AG04450 (cell line): ENCODE measurements around the gene RNF220. TPM values are rescaled to one million over a fixed set of nuclear protein-coding genes. Genes with fewer than 3 reads are reported as not detected.

Experiments
- CTCF ChIA-PET: fragments of 300-600, 350-600 bp; formaldehyde crosslinking; extraction: SDS; loops from one replicate; lab custom pipeline; 2022; ENCODE audit warnings: antibody characterized with exemption, inconsistent platforms; lab: Charles Lee
- POLR2A ChIA-PET: fragments of 350-600 bp; formaldehyde crosslinking; extraction: SDS; loops from one replicate; lab custom pipeline; 2021; ENCODE audit warnings: antibody characterized with exemption, inconsistent platforms; lab: Yijun Ruan, JAX
- DNase-seq: peaks from one replicate; pipeline ENCODE4 v3.0.0-alpha.2; 2011; ENCODE audit warnings: low read depth, low spot score
- H3K27ac ChIP-seq: one replicate; pipeline ENCODE4 v1.5.1; 2012; ENCODE audit warnings: low read depth, low read length, control low read depth
- H3K27me3 ChIP-seq: one replicate; pipeline ENCODE4 v1.6.0; 2012; ENCODE audit warnings: low read length; ENCODE audit not compliant: control insufficient read depth, insufficient read depth
- H3K4me3 ChIP-seq: 2 replicates; pipeline ENCODE4 v1.5.1; 2011; ENCODE audit warnings: mild to moderate bottlenecking, low read depth, low read length, control low read depth
- H3K9me3 ChIP-seq: 2 replicates; pipeline ENCODE4 v1.5.1; 2012; ENCODE audit warnings: low read length; ENCODE audit not compliant: control insufficient read depth, insufficient read depth
- CTCF ChIP-seq: IDR thresholded peaks from 2 replicates; pipeline ENCODE4 v1.5.1; 2011; ENCODE audit warnings: low read depth, low read length, control low read depth, inconsistent platforms
- polyA plus RNA-seq: library from polyadenylated mRNA; depleted of rRNA; stranded (reverse); fragments of >200 nt; gene quantifications from 2 replicates; pipeline ENCODE4 v1.2.3, GENCODE V29; 2011

RNF220 gene
- polyA plus RNA-seq, 1 experiment, result 46.4 TPM

GRCh38 chr1:44453798-44454349 lies 48.8 kb downstream of the RNF220 start:
- Histone ChIP-seq H3K27ac (no peak overlapping the region), H3K4me3 (no peak overlapping the region), H3K9me3 (no peaks in the 10 kb centered on the region), H3K27me3 (peaks cover 13% of the 10 kb centered on the region)
- TF ChIP-seq CTCF, result no peak
- DNase-seq, result no peak
- POLR2A ChIA-PET, result no interaction called here
- CTCF ChIA-PET, result no interaction called here

DNA sequence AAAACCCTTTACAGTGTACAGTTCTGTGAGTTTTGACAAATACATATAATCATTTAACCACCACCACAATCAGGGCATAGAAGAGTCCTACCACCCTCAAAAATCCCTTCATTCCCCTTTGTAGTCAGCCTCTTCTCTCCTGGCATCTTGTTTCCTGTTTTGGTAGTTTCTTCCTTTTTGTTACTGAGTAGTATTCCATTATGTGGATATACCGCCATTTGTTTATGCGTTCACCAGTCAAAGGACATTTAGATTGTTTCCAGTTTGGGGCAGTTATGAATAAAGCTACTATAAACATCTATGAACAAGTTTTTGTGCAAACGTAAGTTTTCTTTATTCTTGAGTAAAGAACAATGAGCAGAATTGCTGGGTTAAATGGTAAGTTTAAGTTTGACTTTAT lies 49.6 kb downstream of the RNF220 start:
- Histone ChIP-seq H3K27ac (no peak overlapping the region), H3K27me3 (peaks cover 13% of the 10 kb centered on the region), H3K4me3 (no peak overlapping the region), H3K9me3 (no peaks in the 10 kb centered on the region)
- TF ChIP-seq CTCF, result no peak
- ChIA-PET POLR2A (no interaction called here), CTCF (interaction anchor here (0.6 kb wide), 1 partner anchor 115 kb away, joined by 4 read pairs; no protein-coding TSS in a partner anchor)
- no peak for DNase-seq

GRCh38 chr1:44460107-44460882 lies 55.2 kb downstream of the RNF220 start:
- DNase-seq, result no peak
- TF ChIP-seq CTCF, result no peak

DNA sequence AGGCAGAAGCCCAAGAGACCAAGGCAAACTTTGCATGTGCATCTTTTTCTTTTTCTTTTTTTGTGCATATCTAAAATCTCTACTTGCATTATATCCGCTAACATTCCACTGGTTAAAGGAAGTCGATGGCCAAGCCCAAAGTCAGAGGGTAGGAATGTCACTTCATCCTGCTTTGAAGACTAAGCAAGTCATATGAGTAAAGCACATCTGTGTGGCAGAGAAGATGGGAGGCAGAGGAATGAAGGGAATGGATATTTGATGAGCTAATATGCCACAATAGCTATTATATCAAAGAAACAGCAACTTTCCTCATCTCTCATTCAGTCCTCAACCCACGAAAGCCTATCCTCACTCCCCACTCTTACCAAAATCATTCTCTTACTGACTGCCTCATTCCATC lies 59.3 kb downstream of the RNF220 start:
- Histone ChIP-seq H3K9me3 (no peaks in the 10 kb centered on the region), H3K27ac (no peak overlapping the region), H3K27me3 (peaks cover 16% of the 10 kb centered on the region), H3K4me3 (no peak overlapping the region)
- ChIA-PET POLR2A (no interaction called here), CTCF (no interaction called here)
- DNase-seq, result no peak
- no peak for TF ChIP-seq CTCF

More at GRCh38 chr1:44460107-44460882, 55.2 kb downstream of the RNF220 start:
- POLR2A ChIA-PET, result no interaction called here
- Histone ChIP-seq H3K4me3 (no peak overlapping the region), H3K9me3 (no peaks in the 10 kb centered on the region), H3K27ac (no peak overlapping the region), H3K27me3 (peaks cover 29% of the 10 kb centered on the region)
- CTCF ChIA-PET, result no interaction called here

GRCh38 chr1:44467566-44467965 lies 62.5 kb downstream of the RNF220 start:
- POLR2A ChIA-PET, result no interaction called here
- TF ChIP-seq CTCF, result no peak
- peaks cover 5% of the 10 kb centered on the region for H3K27me3 ChIP-seq
- H3K27ac ChIP-seq, result no peak overlapping the region
- H3K9me3 ChIP-seq, result no peaks in the 10 kb centered on the region
- no peak overlapping the region for H3K4me3 ChIP-seq
- no peak for DNase-seq
- CTCF ChIA-PET, result no interaction called here
